HG02763 (cell line): ENCODE results near the gene FGF14.
A peak's percentile ranks its signal among the peaks of the same experiment; 100 is the strongest.

ENCODE experiments used
- ATAC-seq: cut with Tn5 transposase; IDR thresholded peaks from one replicate; pipeline ENCODE4 v1.9.1; 2021; ENCODE audit warnings: mild to moderate bottlenecking, moderate library complexity; ENCODE audit not compliant: unreplicated experiment

The FGF14 gene

DNA sequence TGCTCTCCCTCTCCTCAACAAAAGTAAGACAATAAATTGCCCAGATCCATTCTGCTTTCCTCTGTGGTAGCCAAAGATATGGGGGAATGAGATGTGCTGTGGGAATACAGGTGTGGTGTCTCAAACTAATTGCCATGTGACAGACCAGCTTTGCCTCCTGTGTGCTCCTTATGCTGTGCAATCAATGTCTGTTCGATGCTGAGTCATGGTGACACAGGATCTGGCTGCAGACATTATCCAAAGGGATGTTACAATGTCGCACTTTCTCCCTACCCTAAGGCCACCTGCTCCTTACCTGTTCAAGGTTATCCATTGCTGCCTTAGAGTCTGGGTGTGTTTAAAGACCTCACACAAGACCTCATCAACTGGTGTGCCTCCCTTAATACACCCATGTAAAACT is 32.5 kb downstream of the FGF14 start:
- no peak for ATAC-seq

DNA sequence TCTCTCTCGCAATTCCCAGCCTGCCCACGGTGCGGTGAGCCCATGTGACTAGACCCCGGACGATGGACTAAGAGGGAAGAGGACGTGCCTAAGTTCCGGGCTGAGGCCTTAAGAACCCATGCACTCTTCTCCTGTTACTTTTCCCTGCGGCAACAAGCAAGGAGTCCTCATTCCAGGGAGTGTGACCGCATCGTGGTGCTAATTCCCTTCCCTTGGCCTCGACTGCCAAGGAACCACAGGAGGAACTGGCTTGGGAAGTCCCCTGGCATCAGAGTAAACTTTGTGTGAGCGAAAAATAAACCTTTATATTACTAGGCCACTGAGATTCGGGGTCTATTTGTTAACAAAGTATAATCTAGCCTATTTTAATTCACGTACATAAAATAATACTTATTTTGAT is 34.0 kb downstream of the FGF14 start:
- ATAC-seq = no peak

GRCh38 chr13:102361113-102361512 is 40.7 kb downstream of the FGF14 start:
- no peak for ATAC-seq

DNA sequence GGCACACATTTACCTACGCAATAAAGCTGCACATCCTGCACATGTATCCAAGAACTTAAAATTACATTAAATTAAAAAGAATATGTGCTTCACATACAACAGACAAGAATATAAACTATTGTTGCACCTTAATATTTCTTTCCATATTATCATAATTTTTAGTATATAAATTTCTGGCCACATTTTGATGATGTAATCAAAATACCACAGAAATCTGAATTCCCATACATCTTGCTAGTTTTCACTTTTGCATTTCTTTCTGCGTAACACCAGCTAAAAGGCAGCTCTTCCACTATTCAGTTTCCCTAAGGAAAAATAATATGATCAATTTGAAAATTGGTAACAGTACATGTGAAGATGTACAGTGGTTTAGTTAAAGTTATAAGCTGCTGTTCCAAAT is 42.6 kb downstream of the FGF14 start:
- ATAC-seq = no peak

GRCh38 chr13:102355251-102355650 is 46.6 kb downstream of the FGF14 start:
- no peak for ATAC-seq

GRCh38 chr13:102354011-102354410 is 47.8 kb downstream of the FGF14 start:
- no peak for ATAC-seq

- no peak for ATAC-seq
These were observed 50.3 kb downstream of the FGF14 start for GRCh38 chr13:102351521-102351920.

DNA sequence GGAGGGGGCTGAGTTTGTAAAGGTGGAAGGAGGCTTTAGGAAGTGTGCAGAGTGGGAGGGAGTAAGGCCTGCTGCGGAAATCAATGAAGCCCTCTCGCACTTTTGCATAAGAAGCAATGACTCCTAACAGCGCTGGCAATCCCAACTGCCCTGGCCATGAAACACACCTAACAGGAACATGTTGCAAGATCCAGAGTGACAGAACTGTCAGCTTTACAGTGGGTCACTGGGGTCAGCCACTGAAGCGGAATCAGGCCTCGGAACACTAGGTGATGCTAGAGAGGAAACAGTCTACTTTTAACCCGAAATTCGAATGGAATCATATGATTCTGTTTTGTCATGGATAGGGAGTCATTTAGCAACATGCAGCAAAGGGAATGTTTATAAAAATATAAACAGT is 54.4 kb downstream of the FGF14 start:
- ATAC-seq = no peak

DNA sequence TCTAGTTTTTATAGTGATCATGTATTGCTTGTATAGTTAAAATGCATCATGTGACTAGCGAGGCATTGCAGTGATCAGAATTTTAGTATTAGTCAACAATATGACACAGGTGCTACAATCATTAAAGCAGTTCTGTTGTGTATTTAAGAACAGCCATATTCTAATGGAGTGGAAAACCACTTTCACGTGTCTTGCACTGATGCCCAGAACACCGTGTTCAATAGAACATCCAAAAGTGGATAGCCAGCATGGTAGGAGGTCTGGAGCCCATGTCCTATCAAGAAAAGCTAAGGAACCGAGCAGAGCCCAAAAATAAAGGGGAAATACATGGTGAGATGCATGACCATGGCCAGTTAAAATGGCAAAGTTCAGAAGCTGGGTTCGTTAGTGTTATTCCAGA is 55.1 kb downstream of the FGF14 start:
- ATAC-seq = no peak

GRCh38 chr13:102344410-102344809 is 57.4 kb downstream of the FGF14 start:
- ATAC-seq = no peak

DNA sequence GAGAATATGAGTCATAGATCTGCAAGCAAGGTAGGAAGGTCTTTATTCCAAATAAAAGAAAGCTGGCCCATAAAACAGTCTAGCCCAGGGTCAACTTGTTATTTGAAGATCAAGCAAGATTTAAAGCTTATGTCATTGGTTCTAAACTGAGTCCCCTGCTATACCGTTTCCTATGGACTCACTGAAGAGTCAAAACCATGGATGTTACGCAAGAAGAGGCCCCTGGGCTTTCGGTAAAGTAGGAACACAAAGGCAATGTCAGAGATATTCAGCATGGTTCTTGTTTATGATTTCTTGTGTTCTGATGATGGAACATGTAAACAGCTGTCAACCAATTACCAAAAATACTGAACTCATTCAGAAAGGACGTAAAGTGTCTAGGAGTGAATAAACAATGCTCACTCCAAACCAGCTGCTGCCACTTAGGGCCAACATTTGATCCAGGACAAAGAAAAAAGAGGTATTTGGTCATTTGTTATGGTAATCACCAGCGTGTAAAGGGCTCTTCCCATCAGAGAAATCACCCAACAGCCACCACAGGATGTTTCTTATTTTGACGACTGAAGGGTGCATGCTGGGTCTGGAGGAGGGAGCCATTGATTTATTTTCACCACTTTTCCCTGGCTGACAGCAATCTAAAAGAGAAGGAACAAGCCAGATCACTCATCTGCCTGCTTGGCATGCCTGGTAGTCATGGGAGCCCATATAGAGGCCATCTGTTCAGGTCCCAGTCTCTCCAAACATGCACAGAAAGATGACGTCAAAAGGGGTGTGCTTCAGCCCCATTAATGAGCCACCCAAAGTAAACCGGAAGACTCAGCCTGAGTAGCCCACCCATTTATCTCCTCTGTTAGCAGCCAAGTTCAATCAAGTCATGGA is 68.3 kb downstream of the FGF14 start:
- ATAC-seq = no peak

DNA sequence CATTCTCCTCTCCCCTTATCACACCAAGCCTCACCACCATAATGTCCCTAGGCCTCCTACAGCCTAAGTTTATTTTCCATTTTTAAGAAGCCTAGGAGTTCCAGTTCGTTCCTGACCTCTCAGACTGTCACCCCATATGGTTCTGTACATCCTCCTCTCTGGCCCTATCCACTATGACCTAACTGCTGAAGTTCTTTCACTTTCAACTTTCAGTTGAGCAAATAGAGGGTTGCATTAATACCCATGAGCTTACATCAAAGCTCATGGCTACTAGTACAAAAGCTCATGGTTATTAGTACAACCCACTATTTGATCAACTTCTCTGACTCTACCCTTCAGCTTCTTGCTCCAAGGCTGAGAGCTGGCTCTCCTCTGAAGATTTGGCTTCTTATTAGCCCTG is 72.9 kb downstream of the FGF14 start:
- ATAC-seq = peak; percentile 78

DNA sequence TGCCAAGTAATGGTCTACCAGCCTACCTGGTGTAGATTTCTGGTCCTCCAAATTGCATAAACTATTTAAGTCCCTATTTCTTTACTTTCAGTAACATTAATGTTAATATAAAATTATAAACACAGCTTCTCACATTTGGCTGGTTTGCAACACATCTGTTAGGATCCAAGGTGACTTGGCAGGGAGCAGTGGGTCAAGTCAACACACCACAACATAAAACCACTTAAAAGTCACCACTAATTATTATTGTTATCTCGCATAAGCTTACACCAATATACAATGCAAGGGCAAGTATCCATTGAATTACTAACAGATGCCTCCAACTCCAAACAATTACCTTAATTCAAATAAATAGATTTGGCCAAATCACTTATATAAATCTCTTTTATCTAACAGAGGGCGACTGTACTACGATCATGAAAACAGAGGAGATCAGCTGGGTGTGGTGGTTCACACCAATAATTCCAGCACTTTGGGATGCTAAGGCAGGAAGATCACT is 74.7 kb downstream of the FGF14 start:
- no peak for ATAC-seq

- no peak for ATAC-seq
These were observed 75.3 kb downstream of the FGF14 start for GRCh38 chr13:102326381-102327118.

DNA sequence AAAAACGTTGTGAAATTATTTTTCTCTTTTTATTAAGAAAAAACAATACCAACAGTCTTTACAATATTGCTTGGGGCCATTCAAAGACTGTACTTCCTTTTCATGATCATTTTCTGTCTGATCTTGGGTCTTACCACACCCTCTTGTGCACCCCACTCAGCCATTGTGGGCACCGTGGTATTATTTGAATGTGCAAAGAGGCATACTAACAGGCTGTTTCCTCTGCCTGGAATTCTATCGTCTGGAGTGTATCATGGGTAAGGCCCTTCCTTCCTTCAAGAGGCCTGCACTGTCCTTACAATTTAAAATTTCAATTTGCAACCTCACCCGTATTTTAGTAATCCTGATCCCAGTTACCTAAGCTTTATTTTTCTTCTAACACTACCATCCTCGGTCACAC is 76.5 kb downstream of the FGF14 start:
- ATAC-seq = no peak

- no peak for ATAC-seq
These were observed 78.3 kb downstream of the FGF14 start for GRCh38 chr13:102323505-102323904.

GRCh38 chr13:102323012-102323411 is 78.8 kb downstream of the FGF14 start:
- ATAC-seq = no peak

GRCh38 chr13:102322211-102322610 is 79.6 kb downstream of the FGF14 start:
- ATAC-seq = no peak

GRCh38 chr13:102318233-102318632 is 83.6 kb downstream of the FGF14 start:
- no peak for ATAC-seq

DNA sequence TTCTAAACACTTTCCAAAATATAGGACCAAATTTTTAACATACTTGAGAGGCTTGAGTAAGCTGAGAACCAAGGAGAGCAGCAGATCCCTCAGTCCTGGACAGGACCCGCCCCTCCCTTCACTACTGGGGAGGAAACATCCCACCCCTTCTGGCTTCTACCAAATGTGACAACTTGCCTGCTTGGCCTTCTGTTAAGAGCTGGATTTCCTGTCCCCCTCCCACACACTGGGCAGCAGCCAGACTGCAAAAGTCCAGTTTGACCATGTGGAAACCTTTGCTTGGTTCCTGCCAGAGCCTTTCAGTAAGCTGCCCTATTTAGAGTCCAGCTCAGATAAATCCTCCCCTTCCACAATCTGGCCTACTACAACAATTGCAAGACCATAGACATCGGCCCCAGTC is 84.3 kb downstream of the FGF14 start:
- no peak for ATAC-seq

- ATAC-seq = no peak
These were observed 85.1 kb downstream of the FGF14 start for GRCh38 chr13:102316732-102317131.

- no peak for ATAC-seq
These were observed 89.0 kb downstream of the FGF14 start for GRCh38 chr13:102312841-102313240.
